K562 (cell line): Measurements from ENCODE around the gene PTPN14. TPM values are rescaled to one million over a fixed set of nuclear protein-coding genes. Genes with fewer than 3 reads are reported as not detected.

Experiments used
- ATAC-seq: fragments of 200-7000 bp; cut with Tn5 transposase; 3 replicates; pipeline ENCODE4 v1.9.1; 2020; ENCODE audit warnings: moderate library complexity
- BruUV-seq: library from RNA; stranded (reverse); fragments of 400-500 nt; replicated peaks from 2 replicates; lab custom pipeline; 2021; lab: Mats Ljungman, UMichigan
- CTCF ChIA-PET: fragments of 300-600 bp; formaldehyde crosslinking; extraction: SDS; loops from one replicate; lab custom pipeline; 2021; ENCODE audit warnings: low intra/inter-chr PET ratio; lab: Yijun Ruan, JAX
- POLR2A ChIA-PET: fragments of 300-600, 350-650 bp; sonication (Branson Sonifier 250); formaldehyde crosslinking; extraction: SDS; loops from one replicate; lab custom pipeline; 2021; ENCODE audit warnings: antibody characterized with exemption, inconsistent platforms; lab: Yijun Ruan, JAX
- DNase-seq, 4 experiments: peaks; one replicate each; pipeline versions ENCODE4 v3.0.0 to v3.0.0-alpha.2; 2011 to 2018; ENCODE audit warnings: low spot score in 3 of 4, mixed read lengths in 3 of 4; ENCODE audit errors: extremely low read depth in 1 of 4
- FAIRE-seq: peaks from 2 replicates; lab custom pipeline; 2011; peaks lifted over from hg19 to GRCh38; lab: Jason Lieb, UNC
- H2AFZ ChIP-seq: 2 replicates; pipeline ENCODE4 v1.6.0; 2011; ENCODE audit warnings: low read depth, low read length, control low read depth, inconsistent platforms
- H3K27ac ChIP-seq: fragments of 200-600 bp; 3 replicates; pipeline ENCODE4 v1.8.0; 2011; ENCODE audit warnings: low read depth, mild to moderate bottlenecking, control low read depth, inconsistent platforms, low read length, moderate library complexity, mixed read lengths; ENCODE audit errors: extremely low read depth
- H3K27me3 ChIP-seq, 2 experiments: fragments of 300-600 bp in 1 of 2; 2 replicates in 1 of 2; 3 replicates in 1 of 2; pipeline versions ENCODE4 v1.6.0 to v1.8.0; 2011; ENCODE audit warnings: inconsistent platforms in 2 of 2, low read length in 2 of 2, mild to moderate bottlenecking in 1 of 2, mixed read lengths in 1 of 2, moderate library complexity in 1 of 2; ENCODE audit not compliant: control insufficient read depth in 2 of 2, insufficient read depth in 2 of 2
- H3K36me3 ChIP-seq: fragments of 300-600 bp; 3 replicates; pipeline ENCODE4 v1.8.0; 2011; ENCODE audit warnings: mild to moderate bottlenecking, low read length, inconsistent platforms; ENCODE audit not compliant: control insufficient read depth, insufficient read depth
- H3K4me1 ChIP-seq, 2 experiments: fragments of 200-600 bp in 1 of 2; replicated peaks in 1 of 2; 2 replicates in 1 of 2; 3 replicates in 1 of 2; pipeline versions ENCODE4 v1.5.1 to v1.8.0; 2011; ENCODE audit warnings: inconsistent platforms in 2 of 2, low read length in 2 of 2, mild to moderate bottlenecking in 1 of 2, mixed read lengths in 1 of 2, moderate library complexity in 1 of 2; ENCODE audit not compliant: control insufficient read depth in 2 of 2, insufficient read depth in 2 of 2
- H3K4me2 ChIP-seq: 2 replicates; pipeline ENCODE4 v1.6.1; 2011; ENCODE audit warnings: low read length, control low read depth, inconsistent platforms, mixed read lengths; ENCODE audit not compliant: insufficient read depth
- H3K4me3 ChIP-seq: fragments of 200-600 bp; sonication (generic), shearing (Covaris generic); 2 replicates; pipeline ENCODE4 v1.5.1; 2016; ENCODE audit warnings: control low read depth, inconsistent platforms
- H3K79me2 ChIP-seq: fragments of 200-600 bp; 3 replicates; pipeline ENCODE4 v1.8.0; 2011; ENCODE audit warnings: low read length, inconsistent platforms; ENCODE audit not compliant: control insufficient read depth, insufficient read depth
- H3K9ac ChIP-seq, 2 experiments: 2 replicates each; pipeline versions ENCODE4 v1.6.0 to v1.6.1; 2011; ENCODE audit warnings: low read depth in 2 of 2, low read length in 2 of 2, control low read depth in 1 of 2, inconsistent platforms in 1 of 2, mild to moderate bottlenecking in 1 of 2, mixed read lengths in 1 of 2; ENCODE audit not compliant: insufficient read depth in 1 of 2
- H3K9me1 ChIP-seq: one replicate; pipeline ENCODE4 v1.6.0; 2011; ENCODE audit warnings: inconsistent platforms, mild to moderate bottlenecking, low read length, moderate library complexity; ENCODE audit not compliant: control insufficient read depth, insufficient read depth
- H3K9me3 ChIP-seq: replicated peaks from 2 replicates; pipeline ENCODE4 v1.5.1; 2011; ENCODE audit warnings: low read depth, low read length, inconsistent platforms; ENCODE audit not compliant: control insufficient read depth, insufficient read depth
- H4K20me1 ChIP-seq: replicated peaks from 2 replicates; pipeline ENCODE4 v1.6.1; 2011; ENCODE audit warnings: low read length, inconsistent platforms, mixed read lengths; ENCODE audit not compliant: control insufficient read depth, insufficient read depth
- CBFA2T3 ChIP-seq: fragments of 450-650 bp; IDR thresholded peaks from 2 replicates; pipeline ENCODE4 v1.6.1; 2017
- POLR3A ChIP-seq: IDR thresholded peaks from 2 replicates; pipeline ENCODE4 v1.6.1; 2011; ENCODE audit warnings: borderline replicate concordance, mild to moderate bottlenecking, moderate library complexity; ENCODE audit not compliant: insufficient read length, insufficient read depth; ENCODE audit errors: extremely low read depth
- SMARCC2 ChIP-seq: fragments of 450-650 bp; IDR thresholded peaks from 2 replicates; pipeline ENCODE4 v1.6.1; 2017; ENCODE audit warnings: antibody characterized with exemption, moderate library complexity, mild to moderate bottlenecking, low read depth
- SPI1 ChIP-seq: IDR thresholded peaks from 2 replicates; pipeline ENCODE4 v1.6.1; 2011; ENCODE audit warnings: low read depth, low read length, control low read depth, borderline replicate concordance
- WGBS: fragments of 100-300 bp; shearing (Covaris generic); methylation state at CpG from one replicate; pipeline ENCODE4 v1.1.6; 2016; ENCODE audit warnings: low coverage, mixed read lengths; ENCODE audit not compliant: insufficient coverage; ENCODE audit errors: missing lambda C conversion rate; 5-methylcytosine and 5-hydroxymethylcytosine counted together
- in situ Hi-C: fragments of 300-500 bp; cut with MboI; formaldehyde crosslinking; loops from 4 replicates; pipeline ENCODE4 v1.15.0; 2018; ENCODE audit warnings: inconsistent platforms, mixed read lengths
- intact Hi-C: fragments of 100-400 bp; cut with micrococcal nuclease; formaldehyde crosslinking; loops from 2 replicates; pipeline ENCODE4 v1.14.2; 2022
- polyA plus RNA-seq, 8 experiments: library from polyadenylated mRNA; depleted of rRNA in 4 of 8; stranded (reverse) in 5 of 8; unstranded in 3 of 8; fragments of >200 nt; fragmentation: Nextera tagmentation in 2 of 8; fragmentation: Illumina TruSeq in 1 of 8; extraction: Ambion mirVana in 2 of 8; extraction: Trizol in 1 of 8; gene quantifications; 2 replicates each; pipeline versions ENCODE4 v1.2.1 to v1.2.3, GENCODE V29; 2011 to 2014; ENCODE audit warnings: inconsistent platforms in 1 of 8, missing spikeins in 1 of 8
- total RNA-seq, 7 experiments: library from RNA; depleted of rRNA in 6 of 7; stranded (reverse); fragments of >200 nt in 6 of 7; fragmentation: Illumina TruSeq in 2 of 7; extraction: Trizol in 2 of 7; gene quantifications; 2 replicates each; pipeline versions ENCODE4 v1.2.1 to v1.2.3, GENCODE V29; 2011 to 2021; ENCODE audit warnings: low replicate concordance in 1 of 7

PTPN14 gene
- total and polyA plus RNA-seq, 9 of the 15 experiments (the other 6 are each of a cell fraction or from before 2014, with no cell fraction given), result 0.01 to 0.29 (median 0.04) TPM; not detected in 6

DNA sequence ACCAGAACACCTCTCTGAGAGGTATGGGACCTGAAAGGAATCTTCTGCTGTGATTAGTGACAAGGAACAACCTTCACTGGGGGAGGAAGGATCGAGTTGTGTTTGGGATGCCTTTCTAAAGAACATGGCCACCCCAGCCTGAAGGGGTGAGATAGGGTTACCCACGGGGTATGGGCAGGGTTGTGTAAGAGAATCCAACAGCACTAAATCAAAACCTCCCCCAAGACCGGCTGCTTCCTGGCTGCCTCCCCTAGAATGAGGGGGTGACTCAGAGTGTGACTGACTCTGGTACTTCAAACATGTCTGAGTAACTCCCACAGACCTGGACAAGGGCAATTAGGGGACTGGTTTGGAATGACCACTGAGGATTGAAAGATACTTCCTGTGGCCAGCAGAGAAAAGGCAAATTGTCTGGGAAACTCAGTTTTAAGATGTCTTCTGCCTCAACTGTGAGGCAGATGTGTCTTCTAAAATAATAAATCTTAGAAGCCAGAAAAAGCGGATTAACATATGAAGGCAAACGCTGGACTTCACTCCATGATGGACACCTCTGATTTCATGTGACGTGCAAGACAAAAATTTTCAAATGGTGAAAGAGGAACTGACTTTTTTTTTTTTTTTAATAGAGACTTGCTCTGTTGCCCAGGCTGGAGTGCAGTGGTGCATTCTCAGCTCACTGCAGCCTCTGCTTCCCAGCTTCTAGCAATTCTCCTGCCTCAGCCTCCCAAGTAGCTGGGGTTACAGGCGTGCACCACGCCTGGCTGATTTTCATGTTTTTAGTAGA, 6.7 kb upstream of the PTPN14 start:
- ATAC-seq, result peak; percentile 28; the same call in 2 of the 3 replicates

DNA sequence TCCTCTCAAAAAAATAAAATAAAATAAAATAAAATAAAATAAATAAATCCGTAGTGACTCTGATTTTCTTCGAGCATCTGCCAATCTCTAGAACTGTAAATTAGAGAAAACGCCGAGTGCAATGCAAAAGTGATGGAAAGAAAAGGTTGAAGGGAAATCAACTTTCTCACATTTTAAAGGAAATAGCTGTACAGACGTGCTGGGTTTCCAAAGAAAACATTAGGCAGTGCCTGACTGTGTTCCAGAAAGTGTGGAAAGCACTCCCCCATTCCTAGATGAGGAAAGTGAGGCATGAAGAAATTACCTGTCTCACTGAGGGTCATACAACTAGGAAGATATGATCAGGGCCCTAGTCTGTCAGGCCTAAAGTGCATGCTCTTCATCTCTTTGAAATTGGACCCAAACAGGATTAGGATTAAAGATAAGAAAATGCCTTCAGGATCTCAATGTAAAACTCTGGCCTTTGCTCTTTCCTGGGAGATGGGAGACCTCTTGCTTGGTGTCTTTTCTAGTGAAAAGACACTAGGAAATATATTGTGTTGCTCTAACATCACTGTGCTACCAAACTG, 1.8 kb upstream of the PTPN14 start:
- ChIA-PET CTCF (no interaction called here), POLR2A (interaction anchor here (1.3 kb wide), 1 partner anchor 16 kb away, joined by 3 read pairs; no protein-coding TSS in a partner anchor)
- Histone ChIP-seq H3K27ac (no peak overlapping the region), H4K20me1 (no peaks in the 10 kb centered on the region), H3K9ac (no peak overlapping the region), H3K4me1 (peaks cover 0 to 13% of the 10 kb centered on the region in 2 experiments; a peak in 1 of 5 replicates), H2AFZ (no peak overlapping the region), H3K9me3 (no peaks in the 10 kb centered on the region), H3K27me3 (peaks cover 32 to 47% of the 10 kb centered on the region in 2 experiments), H3K36me3 (no peaks in the 10 kb centered on the region), H3K79me2 (no peaks in the 10 kb centered on the region), H3K4me2 (no peak overlapping the region), H3K9me1 (no peaks in the 10 kb centered on the region), H3K4me3 (no peak overlapping the region)
- ATAC-seq (no peak), FAIRE-seq (no peak), DNase-seq (no peak)
- no peak for TF ChIP-seq SMARCC2
- TF ChIP-seq POLR3A, result no peak
- in situ Hi-C loops (no loop called here), intact Hi-C loops (no loop called here)
- BruUV-seq, result no TSS peak
- under 1% methylated on average over 5 of the region's 5 CpGs for WGBS

More for the DNA sequence above, 6.7 kb upstream of the PTPN14 start:
- Histone ChIP-seq H4K20me1 (no peaks in the 10 kb centered on the region), H3K9ac (no peak overlapping the region), H3K79me2 (no peaks in the 10 kb centered on the region), H3K4me1 (no peaks in the 10 kb centered on the region), H3K9me3 (no peaks in the 10 kb centered on the region), H3K36me3 (no peaks in the 10 kb centered on the region), H3K27ac (no peak overlapping the region), H3K27me3 (peaks cover 15 to 30% of the 10 kb centered on the region in 2 experiments; a peak in 4 of 5 replicates), H2AFZ (no peak overlapping the region), H3K4me3 (no peak overlapping the region), H3K9me1 (no peaks in the 10 kb centered on the region), H3K4me2 (no peak overlapping the region)
- 0% methylated on average over 8 of the region's 8 CpGs for WGBS
- FAIRE-seq (no peak), DNase-seq (no peak)
- intact Hi-C loops, result no loop called here
- POLR2A ChIA-PET, result no interaction called here
- BruUV-seq, result no TSS peak
- no peak for TF ChIP-seq POLR3A
- TF ChIP-seq SPI1, result 0 out of 2 replicates have a peak, but pooled peaks have one; percentile 31
- TF ChIP-seq CBFA2T3, result peak; percentile 12; the same call in 1 of the 2 replicates
- CTCF ChIA-PET, result no interaction called here
- in situ Hi-C loops, result no loop called here
